ENCODE measurements around the gene NF1.
A peak's percentile ranks its signal among the peaks of the same experiment; 100 is the strongest.
"Not testable (repeated sequence)": the region's sequence is repeated elsewhere in the genome, so short reads cannot be mapped to it uniquely, and the experiment has no call there.

Gene NF1

GRCh38 chr17:31254654-31255053, 159.9 kb downstream of the NF1 start:
- no peak overlapping the region for H3K4me3 ChIP-seq (ENCODE audit: low read depth, low read length)
- no peak for DNase-seq (ENCODE audit: low read depth)
- in situ Hi-C loops (cut with HindIII; ENCODE audit: low sequenced_read_pairs), result no loop called here
- no peak for TF ChIP-seq CTCF (IDR thresholded peaks at IDR 0.05; ENCODE audit: low read depth, low read length, missing control alignments)

GRCh38 chr17:31256936-31257335, 162.2 kb downstream of the NF1 start:
- DNase-seq (ENCODE audit: low read depth), result no peak
- TF ChIP-seq CTCF (IDR thresholded peaks at IDR 0.05; ENCODE audit: low read depth, low read length, missing control alignments), result no peak
- in situ Hi-C loops (cut with HindIII; ENCODE audit: low sequenced_read_pairs), result no loop called here
- no peak overlapping the region for H3K4me3 ChIP-seq (ENCODE audit: low read depth, low read length)

- DNase-seq (ENCODE audit: low read depth), result no peak
- no peak for TF ChIP-seq CTCF (IDR thresholded peaks at IDR 0.05; ENCODE audit: low read depth, low read length, missing control alignments)
- in situ Hi-C loops (cut with HindIII; ENCODE audit: low sequenced_read_pairs), result no loop called here
- no peak overlapping the region for H3K4me3 ChIP-seq (ENCODE audit: low read depth, low read length)
Measured at GRCh38 chr17:31260151-31260550, 165.4 kb downstream of the NF1 start.

- in situ Hi-C loops (cut with HindIII; ENCODE audit: low sequenced_read_pairs), result no loop called here
- no peak for TF ChIP-seq CTCF (IDR thresholded peaks at IDR 0.05; ENCODE audit: low read depth, low read length, missing control alignments)
- H3K4me3 ChIP-seq (ENCODE audit: low read depth, low read length), result no peak overlapping the region
- DNase-seq (ENCODE audit: low read depth), result no peak
Measured at GRCh38 chr17:31261601-31262000, 166.8 kb downstream of the NF1 start.

GRCh38 chr17:31262923-31263322, 168.1 kb downstream of the NF1 start:
- DNase-seq (ENCODE audit: low read depth); in situ Hi-C loops (cut with HindIII; ENCODE audit: low sequenced_read_pairs); H3K4me3 ChIP-seq (ENCODE audit: low read depth, low read length): not testable (repeated sequence)

GRCh38 chr17:31266042-31266441, 171.3 kb downstream of the NF1 start:
- peak; percentile 35 for TF ChIP-seq CTCF (IDR thresholded peaks at IDR 0.05; ENCODE audit: low read depth, low read length, missing control alignments)
- no peak overlapping the region for H3K4me3 ChIP-seq (ENCODE audit: low read depth, low read length)
- DNase-seq (ENCODE audit: low read depth), result no peak
- in situ Hi-C loops (cut with HindIII; ENCODE audit: low sequenced_read_pairs), result no loop called here

- DNase-seq (ENCODE audit: low read depth), result no peak
- in situ Hi-C loops (cut with HindIII; ENCODE audit: low sequenced_read_pairs), result no loop called here
- TF ChIP-seq CTCF (IDR thresholded peaks at IDR 0.05; ENCODE audit: low read depth, low read length, missing control alignments), result no peak
- H3K4me3 ChIP-seq (ENCODE audit: low read depth, low read length), result no peak overlapping the region
Measured at GRCh38 chr17:31269036-31269577, 174.3 kb downstream of the NF1 start.

Data from astrocyte of the cerebellum (primary cell).